GM18502 (cell line): ENCODE results near the gene SPON2.

ENCODE experiments used
- ATAC-seq: cut with Tn5 transposase; IDR thresholded peaks from one replicate; pipeline ENCODE4 v1.9.1; 2021; ENCODE audit warnings: mild to moderate bottlenecking; ENCODE audit not compliant: unreplicated experiment, poor library complexity

SPON2 gene

GRCh38 chr4:1209821-1210220, 37.4 kb upstream of the SPON2 start:
- no peak for ATAC-seq

GRCh38 chr4:1208970-1209704, 36.8 kb upstream of the SPON2 start:
- no peak for ATAC-seq

- no peak for ATAC-seq
Measured at GRCh38 chr4:1208266-1208961, 36.0 kb upstream of the SPON2 start.

GRCh38 chr4:1207603-1208265, 35.4 kb upstream of the SPON2 start:
- no peak for ATAC-seq

- ATAC-seq: no peak
Measured at GRCh38 chr4:1207157-1207470, 34.7 kb upstream of the SPON2 start.

GRCh38 chr4:1206299-1207156, 34.1 kb upstream of the SPON2 start:
- ATAC-seq: no peak

- no peak for ATAC-seq
Measured at GRCh38 chr4:1205586-1206298, 33.4 kb upstream of the SPON2 start.

- ATAC-seq: no peak
Measured at GRCh38 chr4:1204828-1205585, 32.6 kb upstream of the SPON2 start.

- no peak for ATAC-seq
Measured at GRCh38 chr4:1204286-1204827, 32.0 kb upstream of the SPON2 start.

- no peak for ATAC-seq
Measured at GRCh38 chr4:1203026-1203616, 30.7 kb upstream of the SPON2 start.

GRCh38 chr4:1202526-1203011, 30.2 kb upstream of the SPON2 start:
- no peak for ATAC-seq

- ATAC-seq: peak; percentile 43
Measured at GRCh38 chr4:1201851-1202525, 29.6 kb upstream of the SPON2 start.

GRCh38 chr4:1200425-1201035, 28.1 kb upstream of the SPON2 start:
- ATAC-seq: no peak

- ATAC-seq: no peak
Measured at GRCh38 chr4:1199556-1200331, 27.4 kb upstream of the SPON2 start.

GRCh38 chr4:1198098-1198844, 25.9 kb upstream of the SPON2 start:
- ATAC-seq: no peak
